ENCODE results near the gene AOAH. TPM values are rescaled to one million over a fixed set of nuclear protein-coding genes. Genes with fewer than 3 reads are reported as not detected.
A peak's percentile ranks its signal among the peaks of the same experiment; 100 is the strongest.

AOAH gene
- total RNA-seq = 10 to 100 TPM in 2 of 5 donors, 1 to 10 TPM in 2, not detected in 1; 3.1 to 35.8 (median 7.4) TPM
- polyA plus RNA-seq = 1 to 10 TPM; 1.6 to 4.3 (median 2.4) TPM
- long read RNA-seq, donor 1 = 0 reads
- long read RNA-seq, donor 2 = 0 reads
- long read RNA-seq, donor 3 = 0 reads
- long read RNA-seq, donor 4, partial matches to known transcripts = 0 of 1 reads
- long read RNA-seq, donor 4, other reads (novel, unspliced or antisense) = 0 of 1 reads
- long read RNA-seq, donor 5 = 0 reads
- long read RNA-seq, donor 6, partial matches to known transcripts = 0 of 2 reads
- long read RNA-seq, donor 6, other reads (novel, unspliced or antisense) = 0 of 2 reads
- long read RNA-seq, donor 7, partial matches to known transcripts = 0 of 1 reads
- long read RNA-seq, donor 7, other reads (novel, unspliced or antisense) = 0 of 1 reads
- long read RNA-seq, donor 8 = 0 reads
- long read RNA-seq, donor 9, partial matches to known transcripts = 0 of 1 reads
- long read RNA-seq, donor 9, other reads (novel, unspliced or antisense) = 0 of 1 reads
- long read RNA-seq, donor 10 = 0 reads

GRCh38 chr7:36723951-36724664 is at the start of gene AOAH:
TSS of gene AOAH (minus strand) at chr7:36724494. CDS start at chr7:36724148, 346 bp downstream.
- Histone ChIP-seq H3K27ac (peak within 1 kb of the TSS; percentile 33 to 71 (median 56)), H3K36me3 (no peaks in the 10 kb centered on the region), H3K27me3 (no peaks in the 10 kb centered on the region), H3K9me3 (peaks cover 0 to 2% (median 0%) of the 10 kb centered on the region in 4 donors), H3K4me3 (peak within 1 kb of the TSS; percentile 12 to 33 (median 28)), H3K4me1 (peaks cover 0 to 21% (median 0%) of the 10 kb centered on the region in 4 donors)
- TF ChIP-seq EP300 (IDR thresholded peaks at IDR 0.05) = no peak
- no peak for TF ChIP-seq CTCF (IDR thresholded peaks at IDR 0.05)
- peak in 2 of 3 donors; percentile 58 to 64 for TF ChIP-seq POLR2AphosphoS5 (IDR thresholded peaks at IDR 0.05)
- intact Hi-C loops (cut with DNase I; ENCODE audit: low total_unique reads) = no loop called here
- DNase-seq = peak; percentile 64 to 82
- 48 to 64% (median 60%) methylated on average over 14 of the region's 14 CpGs for WGBS, 5 donors

GRCh38 chr7:36766451-36766850 is 42.2 kb upstream of the AOAH start:
- no peak for TF ChIP-seq POLR2AphosphoS5 (IDR thresholded peaks at IDR 0.05)
- no peak for TF ChIP-seq EP300 (IDR thresholded peaks at IDR 0.05)
- TF ChIP-seq POLR2A (IDR thresholded peaks at IDR 0.05) = no peak
- no peak for TF ChIP-seq CTCF (IDR thresholded peaks at IDR 0.05)
- Histone ChIP-seq H3K36me3 (no peaks in the 10 kb centered on the region), H3K9me3 (no peaks in the 10 kb centered on the region), H3K27ac (no peak overlapping the region), H3K4me3 (no peak overlapping the region), H3K4me1 (no peaks in the 10 kb centered on the region), H3K27me3 (no peaks in the 10 kb centered on the region)
- intact Hi-C loops (cut with DNase I; ENCODE audit: low total_unique reads) = no loop called here
- no peak for DNase-seq
- 70 to 84% (median 79%) methylated on average over 1 of the region's 1 CpG for WGBS, 5 donors

- DNase-seq = no peak
- Histone ChIP-seq H3K4me3 (no peak overlapping the region), H3K27me3 (no peaks in the 10 kb centered on the region), H3K4me1 (no peaks in the 10 kb centered on the region), H3K36me3 (no peaks in the 10 kb centered on the region), H3K9me3 (no peaks in the 10 kb centered on the region), H3K27ac (no peak overlapping the region)
- 74 to 94% (median 88%) methylated on average over 4 of the region's 4 CpGs for WGBS, 5 donors
- intact Hi-C loops (cut with DNase I; ENCODE audit: low total_unique reads) = no loop called here
- TF ChIP-seq CTCF (IDR thresholded peaks at IDR 0.05) (no peak), POLR2A (IDR thresholded peaks at IDR 0.05) (no peak), EP300 (IDR thresholded peaks at IDR 0.05) (no peak), POLR2AphosphoS5 (IDR thresholded peaks at IDR 0.05) (no peak)
Measured at GRCh38 chr7:36765605-36766004, 41.3 kb upstream of the AOAH start.

- Histone ChIP-seq H3K27ac (no peak overlapping the region), H3K4me1 (no peaks in the 10 kb centered on the region), H3K36me3 (no peaks in the 10 kb centered on the region), H3K9me3 (no peaks in the 10 kb centered on the region), H3K4me3 (no peak overlapping the region), H3K27me3 (no peaks in the 10 kb centered on the region)
- DNase-seq = no peak
- WGBS, 5 donors = 71 to 82% (median 77%) methylated on average over 5 of the region's 5 CpGs
- TF ChIP-seq POLR2A (IDR thresholded peaks at IDR 0.05) = no peak
- no peak for TF ChIP-seq CTCF (IDR thresholded peaks at IDR 0.05)
- no peak for TF ChIP-seq POLR2AphosphoS5 (IDR thresholded peaks at IDR 0.05)
- no peak for TF ChIP-seq EP300 (IDR thresholded peaks at IDR 0.05)
- intact Hi-C loops (cut with DNase I; ENCODE audit: low total_unique reads) = no loop called here
Measured at GRCh38 chr7:36764929-36765328, 40.6 kb upstream of the AOAH start.
